ENCODE results near the gene TMEM248.
"Not testable (repeated sequence)": the region's sequence is repeated elsewhere in the genome, so short reads cannot be mapped to it uniquely, and the experiment has no call there.

Gene TMEM248

DNA sequence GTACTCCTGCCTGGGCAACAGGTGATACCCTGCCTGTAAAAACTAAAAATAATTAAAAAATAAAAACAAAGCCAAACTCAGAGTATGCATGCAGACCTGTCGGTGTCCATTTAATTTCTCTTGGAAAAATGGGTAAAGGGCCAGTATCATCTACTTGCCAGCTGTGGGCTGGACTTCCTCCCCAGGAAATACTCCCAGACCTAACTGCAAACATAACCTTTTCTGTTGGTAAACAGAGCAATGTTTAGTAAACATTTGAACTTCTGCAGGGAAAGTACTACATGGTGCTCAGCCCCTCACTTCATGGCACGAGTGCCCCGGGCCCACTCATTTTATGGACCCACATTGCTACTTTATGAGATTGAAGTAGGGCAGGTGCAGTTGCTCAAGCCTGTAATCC lies 10.2 kb upstream of the TMEM248 start:
- DNase-seq: no peak

DNA sequence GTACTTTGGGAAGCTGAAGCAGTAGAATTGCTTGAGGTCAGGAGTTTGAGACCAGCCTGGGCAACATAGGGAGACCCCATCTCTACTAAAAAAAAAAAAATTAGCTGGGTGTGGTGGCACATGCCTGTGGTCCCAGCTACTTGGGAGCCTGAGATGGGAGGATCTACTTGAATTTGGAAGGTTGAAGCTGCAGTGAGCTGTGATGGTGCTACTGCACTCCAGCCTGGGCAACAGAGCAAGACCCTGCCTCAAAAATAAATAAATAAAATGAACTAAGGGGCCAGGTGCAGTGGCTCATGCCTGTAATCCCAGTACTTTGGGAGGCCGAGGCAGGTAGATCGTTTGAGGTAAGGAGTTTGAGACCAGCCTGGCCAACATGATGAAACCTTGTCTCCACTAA lies 9.8 kb upstream of the TMEM248 start:
- DNase-seq: not testable (repeated sequence)

DNA sequence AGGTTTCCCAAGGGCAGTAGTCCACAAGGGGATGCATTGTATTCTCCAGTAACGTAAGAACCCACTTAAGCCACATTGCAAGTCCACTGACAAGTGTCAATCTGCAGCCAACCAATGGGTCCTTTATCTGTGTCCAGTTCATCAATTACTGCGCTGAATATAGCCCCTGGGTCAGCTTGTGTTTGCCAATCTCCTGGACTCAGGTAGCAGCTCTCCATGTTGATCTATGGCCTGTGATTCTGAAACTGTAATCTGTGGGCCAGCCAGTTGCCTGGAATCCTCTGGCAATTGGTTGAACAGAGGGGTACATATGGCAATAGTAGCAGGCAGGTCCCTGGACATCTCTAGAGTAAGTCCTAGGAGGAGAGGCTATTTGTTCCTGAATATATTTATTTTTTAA lies 8.8 kb upstream of the TMEM248 start:
- DNase-seq: no peak

DNA sequence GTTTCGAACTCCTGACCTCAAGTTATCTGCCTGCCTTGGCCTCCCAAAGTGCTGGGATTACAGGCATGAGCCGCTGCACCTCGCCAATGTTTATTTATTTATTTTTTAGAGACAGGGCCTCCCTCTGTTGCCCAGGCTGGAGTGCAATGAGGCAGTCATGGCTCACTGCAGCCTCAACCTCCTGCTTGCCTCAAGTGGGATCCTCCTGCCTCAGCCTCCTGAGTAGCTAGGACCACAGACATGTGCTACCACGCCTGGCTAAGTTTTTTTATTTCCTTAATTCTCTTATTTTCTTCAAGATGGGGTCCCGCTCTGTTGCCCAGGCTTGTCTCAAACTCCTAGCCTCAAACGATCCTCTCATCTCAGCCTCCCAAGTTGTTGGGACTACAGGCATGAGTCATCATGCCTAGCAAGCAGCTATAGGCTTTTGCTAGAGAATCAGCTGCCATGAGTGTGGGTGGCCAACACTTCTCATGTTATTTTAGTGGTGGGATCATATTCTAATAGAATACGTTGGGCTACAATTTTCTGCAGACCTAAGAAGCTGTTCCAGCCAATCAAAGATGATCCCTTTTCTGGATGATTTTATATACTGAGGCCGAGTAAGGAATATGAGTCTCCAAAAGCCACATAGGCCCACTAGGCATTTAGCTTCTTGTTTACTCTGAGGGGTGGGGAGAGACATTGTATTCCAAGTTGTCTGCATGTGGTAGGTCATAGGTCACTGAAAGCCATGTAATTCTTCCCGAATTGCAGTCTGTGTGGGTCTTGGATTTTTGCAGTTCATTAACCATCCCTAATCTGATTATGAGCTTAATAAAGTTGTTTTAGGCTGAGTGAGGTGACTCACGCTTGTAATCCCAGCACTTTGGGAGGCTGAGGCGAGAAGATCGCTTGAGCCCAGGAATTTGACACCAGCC lies 7.6 kb upstream of the TMEM248 start:
- DNase-seq: no peak

GRCh38 chr7:66917904-66918303 lies 3.1 kb upstream of the TMEM248 start:
- DNase-seq: not testable (repeated sequence)

DNA sequence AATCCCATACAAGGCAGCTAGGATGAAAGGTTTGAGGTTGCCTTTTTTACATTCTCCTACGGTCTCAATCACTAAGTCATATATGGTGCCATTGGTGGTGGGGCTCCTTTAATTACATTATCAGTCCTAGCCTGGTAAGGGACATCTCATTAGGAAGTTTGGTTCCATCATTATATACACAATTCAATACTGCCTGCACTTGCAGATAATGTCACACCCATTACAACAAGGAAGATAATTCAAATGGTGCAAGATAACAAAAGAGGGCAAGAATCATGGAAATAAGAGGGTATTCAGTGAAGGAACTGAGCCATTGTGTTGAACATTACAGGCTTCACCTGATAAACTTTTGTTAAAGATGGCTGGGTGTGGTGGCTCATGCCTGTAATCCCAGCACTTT lies 1.7 kb upstream of the TMEM248 start:
- DNase-seq: no peak

GRCh38 chr7:66919704-66920103 lies 1.3 kb upstream of the TMEM248 start:
- DNase-seq: no peak

DNA sequence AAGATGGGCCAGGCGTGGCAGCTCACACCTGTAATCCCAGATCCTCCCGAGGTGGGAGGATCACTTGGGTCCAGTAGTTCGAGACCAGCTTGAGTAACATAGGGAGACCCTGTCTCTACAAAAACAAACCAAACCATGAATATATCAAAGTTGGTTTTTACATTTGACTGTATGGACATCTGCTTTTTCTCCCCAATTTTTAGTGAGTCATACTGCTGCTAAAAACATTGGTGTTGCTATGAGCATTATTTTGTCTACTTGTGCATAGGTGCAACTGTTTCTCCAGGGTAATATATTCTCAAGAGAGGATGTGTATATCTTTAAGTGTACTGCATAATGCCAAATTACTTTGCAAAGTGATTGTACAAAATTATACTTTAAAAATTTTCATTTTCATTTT lies 769 bp upstream of the TMEM248 start:
- no peak for DNase-seq

DNA sequence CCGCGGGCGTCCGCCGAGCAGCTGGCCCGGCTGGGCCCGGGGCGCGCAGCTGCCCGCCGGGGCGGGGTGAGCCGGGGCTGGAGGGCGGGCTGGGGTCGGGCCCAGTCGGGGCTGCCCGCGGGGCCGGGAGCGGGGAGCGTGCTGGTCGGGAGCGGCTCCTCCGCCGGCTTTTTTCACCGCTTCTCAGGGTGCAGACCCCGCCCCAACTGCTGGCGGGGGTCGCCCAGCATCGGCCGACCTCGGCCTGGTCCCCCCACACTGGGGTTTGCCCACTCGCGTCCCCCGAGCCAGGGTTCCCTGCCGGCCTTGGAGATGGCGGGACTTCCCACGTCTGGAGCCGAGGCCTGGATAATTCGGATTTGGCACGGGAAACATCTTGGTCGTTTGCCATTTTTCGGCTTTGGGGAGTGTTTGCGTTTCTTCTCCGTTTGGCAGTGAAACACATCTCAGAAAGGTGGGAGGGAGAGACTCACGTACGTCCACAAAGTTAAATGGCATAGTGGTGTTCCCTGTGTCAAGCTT lies 432 bp downstream of the TMEM248 start:
- peak in 1 of 2 donors; percentile 27 for DNase-seq

DNA sequence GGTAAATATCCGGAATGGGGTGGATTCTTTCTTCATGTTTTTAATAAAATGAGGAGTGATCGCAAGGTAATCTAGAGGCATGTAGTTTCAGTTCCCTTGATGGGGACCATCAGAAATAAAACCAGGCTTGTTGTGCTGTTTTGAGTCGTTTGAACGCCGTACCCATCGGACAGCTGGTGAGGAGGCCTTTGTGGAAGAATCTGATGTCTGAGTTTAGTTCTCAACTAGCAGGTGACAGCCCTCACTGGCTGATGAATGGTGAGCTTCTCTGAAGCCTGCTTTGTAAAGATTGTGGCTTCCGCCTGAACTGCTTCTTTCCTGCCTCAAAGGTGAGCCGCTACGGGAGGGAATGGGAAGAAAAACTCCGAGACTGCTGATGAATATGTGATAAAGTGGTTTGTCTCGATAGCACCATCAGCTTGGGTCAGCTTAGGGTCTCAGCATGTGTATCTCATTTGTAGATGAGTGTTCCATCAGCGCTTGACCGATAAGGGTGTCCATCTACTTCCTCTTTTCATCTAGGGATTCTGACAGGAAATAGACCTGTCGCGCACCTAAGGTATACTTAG lies 977 bp downstream of the TMEM248 start:
- no peak for DNase-seq

DNA sequence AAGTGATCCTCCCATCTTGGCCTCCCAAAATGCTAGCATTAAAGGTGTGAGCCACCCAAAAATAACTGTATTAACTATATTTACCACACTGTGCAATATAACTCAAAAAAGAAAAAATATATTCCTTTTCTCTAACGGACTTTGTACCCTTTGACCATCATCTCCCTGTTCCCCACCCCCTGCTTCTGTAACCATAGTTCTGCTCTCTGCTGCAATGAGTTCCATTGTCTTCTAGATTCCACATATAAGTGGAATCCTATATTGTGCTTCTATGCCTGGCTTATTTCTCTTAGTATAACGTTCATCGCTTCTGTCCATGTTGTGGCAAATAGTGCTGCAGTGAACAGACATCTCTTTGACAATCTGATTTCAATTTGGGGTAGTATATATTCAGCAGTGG lies 4.2 kb downstream of the TMEM248 start:
- no peak for DNase-seq

- DNase-seq: no peak
These were observed 6.4 kb downstream of the TMEM248 start for GRCh38 chr7:66927348-66927948.

DNA sequence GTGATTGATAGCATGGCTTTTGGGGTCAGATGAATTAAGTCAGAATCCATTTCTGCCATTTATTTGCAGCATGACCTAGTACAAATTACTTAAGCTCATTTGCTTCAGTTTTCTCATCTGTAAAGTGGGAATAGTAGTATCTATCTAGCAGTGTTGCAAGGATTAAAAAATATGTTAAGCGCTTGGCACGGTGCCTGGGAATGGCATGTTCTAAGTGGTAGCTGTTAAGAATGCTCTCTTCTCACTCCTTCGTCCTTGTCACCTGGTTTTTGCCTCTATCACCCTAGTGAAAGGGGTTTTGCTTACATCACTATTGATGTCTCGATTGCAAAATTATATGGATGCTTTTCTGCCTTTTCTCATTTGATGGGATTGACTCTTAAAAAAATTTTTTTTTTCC lies 7.4 kb downstream of the TMEM248 start:
- no peak for DNase-seq

GRCh38 chr7:66929165-66929564 lies 8.1 kb downstream of the TMEM248 start:
- no peak for DNase-seq

DNA sequence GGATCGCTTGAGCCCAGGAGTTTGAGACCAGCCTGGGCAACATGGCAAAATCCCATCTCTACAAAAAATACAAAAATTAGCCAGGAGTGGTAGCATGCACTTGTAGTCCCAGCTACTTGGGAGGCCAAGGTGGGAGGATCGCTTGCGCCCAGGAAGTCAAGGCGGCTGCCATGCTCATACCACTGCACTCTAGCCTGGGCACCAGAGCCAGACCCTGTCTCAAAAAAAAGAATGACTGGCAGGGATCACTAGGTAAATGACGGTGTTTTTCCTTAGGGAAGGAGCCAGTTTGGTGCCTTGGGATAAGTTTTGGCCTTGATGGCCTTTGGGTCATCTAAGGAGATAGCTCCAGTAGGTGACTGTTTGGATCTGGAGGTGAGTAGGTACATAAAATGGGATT lies 8.9 kb downstream of the TMEM248 start:
- DNase-seq: no peak

DNA sequence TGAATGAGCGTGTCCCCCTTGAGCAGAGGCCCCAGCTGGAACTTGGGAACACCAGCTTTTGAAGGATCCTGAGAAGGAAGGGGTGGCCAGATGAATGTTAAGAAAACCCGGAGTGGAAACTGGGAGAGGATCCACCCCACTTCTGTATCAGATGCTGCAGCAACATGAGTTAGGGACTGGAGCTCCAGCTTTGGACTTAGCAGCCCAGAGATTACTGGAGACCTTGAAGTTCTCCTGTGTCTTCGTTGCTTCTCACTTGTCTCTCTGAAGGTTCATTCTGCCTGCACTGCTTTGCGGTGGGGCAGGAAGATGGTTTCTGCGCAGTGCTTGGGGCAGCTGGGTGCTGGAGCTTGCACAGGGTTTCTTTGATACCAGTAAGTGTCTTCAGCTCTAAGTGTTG lies 9.3 kb downstream of the TMEM248 start:
- DNase-seq: no peak

- DNase-seq: no peak
These were observed 12.4 kb downstream of the TMEM248 start for GRCh38 chr7:66933469-66933868.

GRCh38 chr7:66937940-66938339 lies 16.9 kb downstream of the TMEM248 start:
- DNase-seq: no peak

DNA sequence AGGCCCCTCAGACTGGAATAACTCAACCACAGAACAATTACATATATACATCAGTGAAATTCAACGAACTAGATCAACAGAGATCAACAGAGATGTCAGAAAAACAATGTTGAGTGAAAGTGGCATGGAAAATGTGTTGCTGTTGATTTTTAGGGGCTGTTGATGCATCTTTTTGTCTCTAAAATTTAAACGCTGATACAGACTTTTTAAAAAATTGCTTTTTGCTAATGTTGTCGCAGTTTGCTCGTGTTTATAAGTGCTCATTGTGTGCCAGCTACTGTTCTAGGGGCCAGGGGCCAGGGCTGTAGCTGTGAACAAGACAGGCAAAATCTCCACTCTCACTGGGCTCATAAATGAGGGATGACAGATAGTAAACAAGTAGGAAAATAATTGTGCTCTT lies 18.3 kb downstream of the TMEM248 start:
- no peak for DNase-seq

- DNase-seq: no peak
These were observed 25.5 kb downstream of the TMEM248 start for GRCh38 chr7:66946545-66946944.

DNA sequence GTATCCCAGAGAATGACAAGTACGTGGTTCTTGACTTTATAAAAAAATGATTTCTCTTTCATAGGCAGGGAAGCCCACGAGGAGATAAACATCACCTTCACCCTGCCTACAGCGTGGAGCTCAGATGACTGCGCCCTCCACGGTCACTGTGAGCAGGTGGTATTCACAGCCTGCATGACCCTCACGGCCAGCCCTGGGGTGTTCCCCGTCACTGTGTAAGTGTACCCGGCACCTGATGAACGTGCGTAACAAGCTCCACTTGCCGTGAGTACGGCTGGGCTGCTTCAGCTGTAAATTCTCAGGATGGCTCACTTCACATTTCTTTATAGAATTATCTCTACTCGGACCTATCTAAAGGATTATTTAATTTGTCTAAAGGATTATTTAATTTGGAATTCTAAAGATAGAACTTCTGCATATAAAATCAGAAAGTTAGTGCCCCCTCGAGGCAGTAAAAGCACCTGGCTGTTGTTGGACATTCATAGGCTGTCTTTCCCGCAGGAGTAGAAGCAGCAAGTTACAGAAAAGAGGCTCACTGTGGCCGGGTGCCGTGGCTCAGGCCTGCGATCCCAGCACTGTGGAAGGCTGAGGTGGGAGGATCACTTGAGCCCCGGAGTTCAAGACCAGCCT lies 27.6 kb downstream of the TMEM248 start:
- DNase-seq: no peak

- DNase-seq: no peak
These were observed 29.3 kb downstream of the TMEM248 start for GRCh38 chr7:66950311-66950710.

GRCh38 chr7:66950763-66951162 lies 29.7 kb downstream of the TMEM248 start:
- DNase-seq: no peak

All from bone marrow (tissue), 2 donors.